LHCN-M2 (cell line): ENCODE results near the gene SGO2. TPM values are rescaled to one million over a fixed set of nuclear protein-coding genes. Genes with fewer than 3 reads are reported as not detected.
A peak's percentile ranks its signal among the peaks of the same experiment; 100 is the strongest.
"Not testable (repeated sequence)": the region's sequence is repeated elsewhere in the genome, so short reads cannot be mapped to it uniquely, and the experiment has no call there.

Source experiments
- DNase-seq: peaks from one replicate; pipeline ENCODE4 v3.0.0-alpha.2; 2012; ENCODE audit warnings: low read depth
- total RNA-seq: library from RNA; depleted of rRNA; stranded (reverse); fragments of >200 nt; gene quantifications from 2 replicates; pipeline ENCODE4 v1.2.3, GENCODE V29; 2014

Gene SGO2
- total RNA-seq, 1 experiment from 2014 or later, result 48.9 TPM

DNA sequence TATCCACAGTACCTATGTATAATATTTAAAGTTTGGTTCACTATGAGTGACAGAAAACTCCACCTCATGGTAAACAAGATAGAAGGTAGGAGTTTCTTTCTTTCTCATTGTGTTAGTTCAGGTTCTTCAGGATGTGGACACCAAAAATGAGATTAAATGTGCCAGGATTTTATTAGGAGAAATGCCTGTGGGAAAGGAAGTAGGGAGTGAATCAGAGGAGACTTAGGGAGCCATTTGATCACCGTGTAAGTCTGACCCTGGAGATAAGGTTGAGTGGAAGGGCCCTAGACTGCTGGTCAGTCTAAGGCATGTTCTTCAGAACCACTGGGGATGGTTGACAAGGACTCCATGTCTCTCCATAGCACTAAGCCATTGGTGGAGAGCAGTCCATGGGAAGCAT, 67.9 kb downstream of the SGO2 start:
- DNase-seq, result no peak

GRCh38 chr2:200595913-200596312, 69.9 kb downstream of the SGO2 start:
- DNase-seq, result no peak

DNA sequence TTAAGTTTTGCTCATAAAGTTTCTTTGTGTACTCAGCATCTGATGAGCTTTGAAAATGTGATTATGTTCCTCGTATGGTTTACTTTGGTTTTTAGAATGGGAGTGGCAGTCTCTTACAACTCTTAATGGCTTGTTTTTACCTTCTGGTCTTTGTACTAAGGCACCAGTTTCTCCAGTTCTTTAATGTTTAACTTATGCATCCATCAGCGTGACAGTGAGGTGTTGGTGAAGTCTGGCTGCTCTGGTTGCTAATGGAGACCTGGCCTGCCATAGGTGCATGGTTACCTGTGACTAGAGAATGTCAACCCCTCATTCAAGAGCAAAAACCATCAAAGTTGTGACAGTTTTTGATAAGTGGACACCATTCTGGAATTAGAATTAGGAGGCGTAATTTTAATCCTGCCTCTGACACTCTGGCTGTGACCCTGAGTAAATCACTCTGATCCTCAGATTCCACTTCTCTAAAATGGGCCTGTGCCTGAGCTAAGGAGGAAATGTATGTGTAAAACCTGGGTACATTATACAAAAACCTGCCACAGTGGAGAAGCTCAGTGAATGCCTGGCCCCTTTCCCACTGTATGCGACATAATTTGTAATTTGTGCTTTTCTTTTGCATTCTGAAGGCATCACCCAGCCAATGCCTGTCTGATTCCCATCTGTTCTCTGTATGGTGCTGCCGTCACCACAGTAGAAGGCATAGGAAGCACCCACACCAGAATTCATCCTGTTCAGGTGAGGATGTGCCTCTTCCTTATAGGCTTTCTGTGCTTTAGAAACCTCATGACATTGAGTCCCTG, 71.0 kb downstream of the SGO2 start:
- DNase-seq, result no peak

DNA sequence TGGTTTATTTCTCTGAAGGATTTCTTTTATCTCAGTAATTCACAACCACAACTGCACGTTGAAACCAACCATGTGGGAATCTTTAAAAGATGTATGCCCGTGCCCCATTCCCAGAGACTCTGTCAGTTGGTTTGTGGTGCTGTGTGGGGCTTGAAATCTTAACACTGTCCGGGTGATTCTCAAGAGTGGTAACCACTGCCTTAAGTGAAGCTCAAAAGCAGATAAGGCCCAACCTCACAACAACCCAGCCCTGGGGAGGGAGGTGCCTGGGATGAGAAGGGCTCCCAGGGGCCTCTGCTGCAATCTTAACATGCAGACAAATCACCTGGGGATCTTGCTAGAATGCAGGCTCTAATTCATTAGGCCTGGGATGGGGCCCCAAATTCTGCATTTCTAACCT, 73.2 kb downstream of the SGO2 start:
- DNase-seq, result no peak

- DNase-seq, result no peak
Measured at GRCh38 chr2:200600549-200601225, 74.7 kb downstream of the SGO2 start.

DNA sequence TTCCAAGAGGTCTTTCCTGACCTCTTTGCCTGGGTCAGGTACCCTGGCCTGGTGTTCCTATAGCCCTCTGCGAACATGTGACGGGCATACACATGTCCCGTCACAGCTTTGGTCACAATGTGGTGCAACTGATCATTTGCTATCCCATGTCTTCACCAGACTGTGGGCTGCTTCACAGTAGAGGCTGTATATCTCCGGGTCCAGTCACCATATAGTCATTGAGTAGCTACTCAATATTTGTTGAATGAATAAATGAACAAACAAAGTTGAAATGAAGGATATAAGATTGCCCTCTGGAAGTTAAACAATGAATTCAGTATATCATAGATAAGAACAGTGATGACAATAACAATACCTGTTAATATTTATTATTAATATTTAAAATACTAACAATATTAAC, 76.6 kb downstream of the SGO2 start:
- no peak for DNase-seq

DNA sequence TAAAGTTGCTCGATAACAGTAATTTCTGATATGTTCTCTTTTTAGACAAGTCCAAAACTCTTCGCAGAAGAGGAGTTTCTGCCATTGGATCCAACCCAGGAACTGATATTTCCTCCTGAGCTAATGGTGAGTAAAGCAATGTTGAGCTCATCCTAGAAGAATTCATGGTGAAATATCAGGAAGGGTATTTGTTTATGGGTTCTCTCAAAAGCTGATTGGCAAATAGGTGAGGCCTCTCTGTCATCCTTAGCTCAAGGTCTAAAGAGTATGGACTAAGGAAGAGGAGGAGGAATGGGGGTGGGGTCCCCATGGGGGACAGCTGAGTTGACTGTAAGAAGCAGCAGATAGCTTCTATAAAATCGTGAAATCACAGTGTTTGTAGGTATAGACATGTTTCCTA, 78.0 kb downstream of the SGO2 start:
- peak; percentile 62 for DNase-seq

DNA sequence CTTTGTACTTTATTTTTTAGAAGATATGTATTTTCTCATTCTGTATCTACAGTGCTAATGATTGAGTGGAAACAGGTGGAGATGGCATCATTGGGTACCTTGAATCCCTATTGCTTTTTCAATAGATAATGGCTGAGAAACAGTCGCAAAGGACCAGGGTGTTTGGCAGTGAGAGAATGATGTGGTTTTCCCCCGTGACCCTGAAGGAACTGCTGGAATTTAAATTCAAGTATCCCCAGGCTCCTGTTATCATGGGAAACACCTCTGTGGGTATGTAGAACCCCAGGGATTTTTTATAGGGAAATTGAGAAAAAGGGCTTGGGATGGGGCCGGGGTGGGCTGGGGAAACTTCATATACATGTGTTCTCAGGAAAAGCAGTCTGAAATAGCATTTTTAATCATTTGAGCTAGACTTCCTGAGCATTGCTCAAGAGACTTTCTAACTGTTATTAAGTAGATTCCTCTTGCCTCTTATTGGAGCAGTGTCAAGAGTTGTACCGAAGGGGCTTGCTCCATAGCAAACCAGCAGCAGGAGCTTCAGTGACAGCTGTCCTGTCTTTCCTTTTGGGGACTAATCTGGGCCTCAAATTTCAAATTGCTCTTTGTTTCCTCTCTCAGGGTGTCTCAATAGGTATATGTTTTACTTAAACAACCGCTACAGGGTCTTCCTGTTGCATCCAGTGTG, 78.7 kb downstream of the SGO2 start:
- DNase-seq, result peak; percentile 56

DNA sequence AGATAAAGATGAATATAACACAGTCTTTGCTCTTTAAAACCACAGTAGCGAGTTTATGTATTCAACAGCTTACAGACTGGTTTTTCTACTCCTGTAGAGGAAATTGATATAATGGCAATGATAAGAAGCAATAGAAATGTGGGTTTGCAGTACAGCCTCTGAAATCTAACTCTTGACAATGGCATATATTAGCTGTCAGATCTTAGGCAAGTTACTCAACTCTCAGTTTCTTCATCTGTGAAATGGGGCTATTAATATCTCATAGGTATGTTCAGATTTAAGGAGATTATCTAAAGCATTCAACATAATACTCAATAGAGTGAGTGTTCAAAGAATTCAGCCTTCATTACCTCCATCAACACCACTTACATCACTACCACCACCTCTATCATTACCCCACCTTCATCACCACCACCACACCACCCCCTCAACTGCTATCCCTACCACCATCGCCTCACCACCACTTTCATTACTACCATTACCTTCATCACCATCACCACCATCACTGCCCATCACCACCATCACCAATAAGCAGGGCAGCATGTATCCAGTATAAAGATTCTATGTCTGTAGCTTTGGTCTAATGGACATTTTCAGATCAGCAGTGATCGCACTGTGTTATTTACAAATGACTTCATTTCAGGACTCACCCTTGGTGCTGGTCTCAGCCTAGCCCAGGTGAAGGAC, 82.5 kb downstream of the SGO2 start:
- DNase-seq, result no peak

GRCh38 chr2:200609028-200609614, 83.1 kb downstream of the SGO2 start:
- peak; percentile 93 for DNase-seq

GRCh38 chr2:200610217-200610616, 84.2 kb downstream of the SGO2 start:
- DNase-seq, result not testable (repeated sequence)

DNA sequence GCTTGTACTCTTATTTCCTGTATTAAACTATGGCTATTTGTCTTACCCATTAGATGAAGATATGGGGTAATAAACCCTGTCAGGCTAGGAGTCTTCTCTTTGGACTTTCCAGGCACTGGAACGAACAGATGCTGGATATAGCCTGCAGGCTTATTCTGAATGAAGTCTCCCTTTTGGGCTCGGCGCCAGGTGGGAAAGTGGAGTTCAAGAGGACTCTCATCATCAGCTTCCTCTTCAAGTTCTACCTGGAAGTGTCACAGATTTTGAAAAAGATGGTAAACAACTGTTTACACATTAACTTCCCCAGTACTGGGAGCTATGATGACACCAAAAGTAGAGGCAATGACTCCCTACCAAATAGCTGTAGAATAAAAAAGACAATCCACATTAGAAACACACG, 87.7 kb downstream of the SGO2 start:
- DNase-seq, result no peak

DNA sequence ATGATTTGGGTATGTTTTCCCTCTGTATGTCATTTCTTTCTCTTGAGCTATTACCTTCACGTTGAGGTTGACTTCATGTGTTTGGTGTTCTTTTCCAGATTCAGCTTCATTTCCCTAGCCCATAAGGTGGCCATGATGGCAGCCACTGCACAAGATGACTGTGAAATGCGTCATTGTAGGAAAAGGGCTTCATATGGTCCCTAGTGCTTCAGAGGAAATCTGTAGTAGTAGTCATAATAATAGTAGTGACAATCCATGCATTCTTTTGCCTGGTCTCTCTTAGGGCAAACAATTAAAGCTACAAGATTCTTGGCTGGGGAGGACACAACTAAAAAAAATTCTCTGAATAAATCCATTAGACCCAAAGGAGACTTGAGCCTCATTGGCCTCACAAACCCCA, 88.2 kb downstream of the SGO2 start:
- no peak for DNase-seq

DNA sequence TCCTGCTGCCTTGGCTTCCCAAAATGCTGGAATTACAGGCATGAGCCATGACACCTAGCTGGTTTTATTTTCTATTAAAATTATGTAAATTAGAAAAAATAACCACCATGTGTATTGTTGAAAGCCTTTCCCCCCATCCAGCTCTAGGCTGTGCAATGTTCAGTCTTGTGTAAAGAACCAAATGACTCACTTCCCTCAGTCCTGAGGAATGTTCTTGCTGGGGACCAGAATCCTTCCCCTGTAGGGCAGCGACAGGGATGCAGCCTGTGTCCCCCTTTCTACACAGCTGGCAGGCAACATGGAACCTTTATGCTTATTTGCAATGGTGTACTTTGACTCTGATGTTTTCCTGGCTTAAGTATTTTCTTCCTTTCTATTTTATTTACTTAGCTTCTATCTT, 89.2 kb downstream of the SGO2 start:
- DNase-seq, result peak; percentile 80

- no peak for DNase-seq
Measured at GRCh38 chr2:200616193-200616592, 90.2 kb downstream of the SGO2 start.

GRCh38 chr2:200616656-200617055, 90.6 kb downstream of the SGO2 start:
- DNase-seq, result no peak

- no peak for DNase-seq
Measured at GRCh38 chr2:200617156-200618053, 91.4 kb downstream of the SGO2 start.

- DNase-seq, result no peak
Measured at GRCh38 chr2:200618054-200618419, 92.0 kb downstream of the SGO2 start.

GRCh38 chr2:200618590-200619021, 92.6 kb downstream of the SGO2 start:
- DNase-seq, result peak; percentile 43

- DNase-seq, result no peak
Measured at GRCh38 chr2:200619279-200619678, 93.3 kb downstream of the SGO2 start.
